ENCODE measurements around the gene TAB3.

The TAB3 gene

GRCh38 chrX:30888526-30889146 is 418 bp downstream of the TAB3 start:
- Histone ChIP-seq H3K36me3 (ENCODE audit: control insufficient read depth in 2 of 2, insufficient read depth in 1 of 2, low read length in 2 of 2) (no peaks in the 10 kb centered on the region), H3K27ac (ENCODE audit: extremely low read depth, low read depth, low read length) (peak overlapping the region; percentile 78), H3K4me3 (ENCODE audit: low read depth, low read length) (peak overlapping the region; percentile 59), H3K9me3 (ENCODE audit: control insufficient read depth, insufficient read depth, low read depth, low read length) (no peaks in the 10 kb centered on the region), H3K4me1 (ENCODE audit: control insufficient read depth, insufficient read depth, low read length) (no peaks in the 10 kb centered on the region; the same call in 1 of the 2 replicates)
- ChIA-PET POLR2A (interaction anchor here (0.8 kb wide), 1 partner anchor 11 kb away, joined by 3 read pairs; no protein-coding TSS in a partner anchor), CTCF (interaction anchor here (0.7 kb wide), 1 partner anchor 362 kb away, joined by 3 read pairs; no protein-coding TSS in a partner anchor)
- TF ChIP-seq ZNF404 (tag by site-specific recombination; IDR thresholded peaks at IDR 0.05) (no peak), TSHZ1 (tag by site-specific recombination; IDR thresholded peaks at IDR 0.05; ENCODE audit: borderline replicate concordance) (no peak), SP2 (tag by site-specific recombination; IDR thresholded peaks at IDR 0.05) (no peak), ZBTB20 (tag by site-specific recombination; IDR thresholded peaks at IDR 0.05) (peak; percentile 87; the same call in 1 of the 2 replicates), ZNF148 (tag by site-specific recombination; IDR thresholded peaks at IDR 0.05; ENCODE audit: borderline replicate concordance) (no peak), ZNF777 (tag by site-specific recombination; IDR thresholded peaks at IDR 0.05; ENCODE audit: borderline replicate concordance) (0 out of 2 replicates have a peak, but pooled peaks have one; percentile 23), ZBTB26 (tag by site-specific recombination; optimal IDR thresholded peaks at IDR 0.05) (peak; percentile 79), ZNF701 (tag by site-specific recombination; IDR thresholded peaks at IDR 0.05) (no peak), ZNF335 (tag by site-specific recombination; conservative IDR thresholded peaks at IDR 0.05) (peak; percentile 85), TRIM28 (IDR thresholded peaks at IDR 0.05; ENCODE audit: borderline replicate concordance, low read length) (no peak), ZNF610 (tag by site-specific recombination; IDR thresholded peaks at IDR 0.05; ENCODE audit: borderline replicate concordance) (no peak), ZFHX2 (tag by site-specific recombination; conservative IDR thresholded peaks at IDR 0.05) (no peak), ZNF114 (tag by site-specific recombination; IDR thresholded peaks at IDR 0.05) (no peak), ZNF544 (tag by site-specific recombination; IDR thresholded peaks at IDR 0.05) (no peak), AEBP2 (tag by site-specific recombination; IDR thresholded peaks at IDR 0.05; ENCODE audit: borderline replicate concordance) (no peak), ZNF664 (tag by site-specific recombination; IDR thresholded peaks at IDR 0.05) (no peak), ZIC2 (tag by site-specific recombination; IDR thresholded peaks at IDR 0.05) (peak; percentile 54; the same call in 1 of the 2 replicates), GLIS1 (tag by site-specific recombination; IDR thresholded peaks at IDR 0.05) (no peak), ZNF423 (tag by site-specific recombination; IDR thresholded peaks at IDR 0.05) (no peak), ZNF596 (tag by site-specific recombination; IDR thresholded peaks at IDR 0.05) (no peak), ZBTB7A (tag by site-specific recombination; IDR thresholded peaks at IDR 0.05; ENCODE audit: low read depth) (no peak), ZXDB (tag by site-specific recombination; IDR thresholded peaks at IDR 0.05) (peak; percentile 5; the same call in 1 of the 2 replicates), SP3 (tag by site-specific recombination; IDR thresholded peaks at IDR 0.05) (no peak), KLF1 (tag by site-specific recombination; IDR thresholded peaks at IDR 0.05) (peak; percentile 15; the same call in 1 of the 2 replicates), MYNN (tag by site-specific recombination; IDR thresholded peaks at IDR 0.05; ENCODE audit: borderline replicate concordance) (no peak), KLF7 (tag by site-specific recombination; IDR thresholded peaks at IDR 0.05; ENCODE audit: borderline replicate concordance) (no peak), ZNF48 (tag by site-specific recombination; IDR thresholded peaks at IDR 0.05) (no peak), ZNF529 (tag by site-specific recombination; IDR thresholded peaks at IDR 0.05; ENCODE audit: insufficient replicate concordance) (no peak), ZNF639 (tag by site-specific recombination; IDR thresholded peaks at IDR 0.05) (no peak)

All from HEK293 (cell line).